ENCODE measurements around the gene SMYD4. TPM values are rescaled to one million over a fixed set of nuclear protein-coding genes. Genes with fewer than 3 reads are reported as not detected.
A peak's percentile ranks its signal among the peaks of the same experiment; 100 is the strongest.
"Not testable (repeated sequence)": the region's sequence is repeated elsewhere in the genome, so short reads cannot be mapped to it uniquely, and the experiment has no call there.

SMYD4 gene
- polyA plus RNA-seq, 1 experiment = 4.5 TPM

DNA sequence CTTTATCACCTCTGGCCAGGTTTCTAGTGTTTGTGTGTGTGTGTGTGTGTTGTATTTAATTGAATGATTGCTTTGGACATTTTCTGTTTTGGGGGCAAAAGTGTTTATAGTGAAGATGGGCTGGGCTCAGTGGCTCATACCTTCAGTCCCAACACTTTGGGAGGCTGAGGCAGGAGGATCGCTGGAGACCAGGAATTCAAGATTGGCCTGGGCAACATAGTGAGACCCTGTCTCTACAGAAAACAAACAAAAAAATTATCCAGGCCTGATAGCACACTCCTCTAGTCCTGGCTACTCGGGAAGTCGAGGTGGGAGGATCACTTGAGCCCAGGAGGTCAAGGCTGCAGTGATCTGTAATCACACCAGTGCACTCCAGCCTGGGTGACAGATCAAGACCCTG lies 37.6 kb upstream of the SMYD4 start:
- ChIA-PET POLR2A (no interaction called here), CTCF (interaction anchor here (1.6 kb wide), 1 partner anchor 146 kb away, joined by 4 read pairs; no protein-coding TSS in a partner anchor)
- TF ChIP-seq, protein P1, sequence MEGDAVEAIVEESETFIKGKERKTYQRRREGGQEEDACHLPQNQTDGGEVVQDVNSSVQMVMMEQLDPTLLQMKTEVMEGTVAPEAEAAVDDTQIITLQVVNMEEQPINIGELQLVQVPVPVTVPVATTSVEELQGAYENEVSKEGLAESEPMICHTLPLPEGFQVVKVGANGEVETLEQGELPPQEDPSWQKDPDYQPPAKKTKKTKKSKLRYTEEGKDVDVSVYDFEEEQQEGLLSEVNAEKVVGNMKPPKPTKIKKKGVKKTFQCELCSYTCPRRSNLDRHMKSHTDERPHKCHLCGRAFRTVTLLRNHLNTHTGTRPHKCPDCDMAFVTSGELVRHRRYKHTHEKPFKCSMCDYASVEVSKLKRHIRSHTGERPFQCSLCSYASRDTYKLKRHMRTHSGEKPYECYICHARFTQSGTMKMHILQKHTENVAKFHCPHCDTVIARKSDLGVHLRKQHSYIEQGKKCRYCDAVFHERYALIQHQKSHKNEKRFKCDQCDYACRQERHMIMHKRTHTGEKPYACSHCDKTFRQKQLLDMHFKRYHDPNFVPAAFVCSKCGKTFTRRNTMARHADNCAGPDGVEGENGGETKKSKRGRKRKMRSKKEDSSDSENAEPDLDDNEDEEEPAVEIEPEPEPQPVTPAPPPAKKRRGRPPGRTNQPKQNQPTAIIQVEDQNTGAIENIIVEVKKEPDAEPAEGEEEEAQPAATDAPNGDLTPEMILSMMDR (IDR thresholded peaks at IDR 0.05; ENCODE audit: insufficient read depth, low read depth, low read length) = no peak
- H3K4me3 ChIP-seq (ENCODE audit: low read depth, low read length) = no peak overlapping the region
- H3K36me3 ChIP-seq (ENCODE audit: control insufficient read depth, insufficient read depth, low read length) = no peaks in the 10 kb centered on the region; the same call in 1 of the 2 replicates
- no peaks in the 10 kb centered on the region for H3K27me3 ChIP-seq (ENCODE audit: control insufficient read depth, insufficient read depth, low read length)
- no peak for DNase-seq (ENCODE audit: low read depth)

DNA sequence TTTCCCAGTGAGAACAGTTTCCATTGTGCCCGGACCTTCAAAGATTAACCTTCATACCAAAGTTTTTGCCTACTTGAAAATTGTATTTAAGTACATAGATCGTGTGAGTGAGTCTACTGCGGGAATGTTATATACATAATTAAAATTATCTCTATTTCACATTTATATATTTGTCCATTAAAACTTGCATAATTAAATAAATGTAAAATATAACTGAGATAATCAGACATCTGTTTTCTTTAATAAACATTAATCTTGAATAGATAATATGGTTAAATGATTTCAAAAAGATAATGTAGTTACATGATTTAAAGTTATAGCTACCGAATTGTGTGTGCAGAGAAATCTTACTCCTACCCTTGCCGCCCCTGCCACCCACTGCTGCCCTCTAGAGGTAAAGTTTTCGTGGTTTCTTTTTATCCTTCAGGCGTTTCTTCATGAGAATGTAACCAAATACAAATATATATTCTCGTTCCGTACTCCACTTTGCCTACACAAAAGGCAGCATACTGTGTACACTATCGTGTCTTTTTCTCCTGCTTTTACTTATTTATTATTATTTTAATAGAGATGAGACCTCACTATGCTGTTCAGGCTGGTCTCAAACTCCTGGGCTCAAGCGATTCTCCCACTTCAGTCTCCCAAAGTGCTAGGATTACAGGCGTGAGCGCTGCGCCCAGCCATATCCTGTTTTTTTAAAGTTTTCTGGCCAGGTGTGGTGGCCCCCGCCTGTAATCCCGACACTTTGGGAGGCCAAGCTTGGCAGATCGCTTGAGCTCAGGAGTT lies 35.7 kb upstream of the SMYD4 start:
- DNase-seq (ENCODE audit: low read depth) = no peak
- no peaks in the 10 kb centered on the region for H3K27me3 ChIP-seq (ENCODE audit: control insufficient read depth, insufficient read depth, low read length)
- POLR2A ChIA-PET = no interaction called here
- H3K4me3 ChIP-seq (ENCODE audit: low read depth, low read length) = no peak overlapping the region
- no peaks in the 10 kb centered on the region; the same call in 1 of the 2 replicates for H3K36me3 ChIP-seq (ENCODE audit: control insufficient read depth, insufficient read depth, low read length)
- TF ChIP-seq, protein P1 (IDR thresholded peaks at IDR 0.05; ENCODE audit: insufficient read depth, low read depth, low read length) = peak; percentile 63
- CTCF ChIA-PET = interaction anchor here (0.6 to 1.7 kb wide), 13 partner anchors 9 to 398 kb away, joined by 3 to 6 read pairs (median 4); partner anchors contain the start of genes RTN4RL1 and SERPINF1

DNA sequence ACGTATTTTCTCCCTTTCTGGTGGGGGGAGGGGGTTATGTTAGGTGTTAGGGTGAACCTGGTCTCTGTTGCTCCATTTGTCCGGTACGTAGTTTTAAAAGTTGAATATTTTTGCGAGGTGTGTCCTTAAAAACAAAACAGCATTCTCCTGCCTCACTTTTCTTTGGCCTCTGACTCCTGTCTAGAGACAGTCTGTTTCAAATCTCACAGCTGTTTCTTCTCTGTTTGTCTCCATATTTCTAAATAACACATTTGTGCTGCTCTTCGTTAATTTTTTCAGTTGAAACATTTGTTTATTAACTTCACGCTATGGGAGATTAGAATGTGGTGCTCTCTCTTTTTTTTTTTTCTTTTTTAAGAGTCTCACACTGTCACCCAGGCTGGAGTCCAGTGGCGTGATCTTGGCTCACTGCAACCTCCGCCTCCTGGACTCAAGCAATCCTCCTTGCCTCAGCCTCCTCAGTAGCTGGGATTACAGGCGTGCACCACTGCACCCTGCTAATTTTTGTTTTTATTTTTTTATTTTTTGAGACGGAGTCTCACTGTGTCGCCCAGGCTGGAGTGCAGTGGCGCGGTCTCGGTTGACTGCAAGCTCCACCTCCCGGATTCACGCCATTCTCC lies 31.8 kb upstream of the SMYD4 start:
- DNase-seq (ENCODE audit: low read depth) = no peak
- Histone ChIP-seq H3K27me3 (ENCODE audit: control insufficient read depth, insufficient read depth, low read length) (no peaks in the 10 kb centered on the region), H3K36me3 (ENCODE audit: control insufficient read depth, insufficient read depth, low read length) (peaks cover 3% of the 10 kb centered on the region), H3K4me3 (ENCODE audit: low read depth, low read length) (no peak overlapping the region)
- CTCF ChIA-PET = interaction anchor here (0.6 to 1.3 kb wide), 2 partner anchors 18 to 192 kb away, joined by 3 read pairs; no protein-coding TSS in a partner anchor
- TF ChIP-seq, protein P1 (IDR thresholded peaks at IDR 0.05; ENCODE audit: insufficient read depth, low read depth, low read length) = no peak
- POLR2A ChIA-PET = no interaction called here

DNA sequence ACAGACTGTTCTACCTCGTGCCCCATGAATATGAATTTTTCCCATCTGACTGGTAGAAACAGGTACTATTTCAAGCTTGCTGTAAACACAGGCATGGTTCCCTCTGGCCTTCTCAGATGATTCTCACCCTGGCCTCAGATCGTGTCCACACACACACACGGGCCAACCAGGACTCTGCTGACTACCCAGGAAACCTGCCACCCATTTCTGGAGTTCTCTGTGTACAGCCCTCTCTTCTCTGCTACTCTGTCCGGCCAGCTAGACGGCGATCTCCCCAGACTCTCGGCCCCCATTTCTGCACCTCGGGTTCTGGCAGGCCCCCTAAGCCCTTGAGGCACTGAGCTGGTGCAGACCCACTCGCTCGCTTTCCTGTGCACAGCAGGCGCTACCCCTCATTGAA lies 31.3 kb upstream of the SMYD4 start:
- CTCF ChIA-PET = interaction anchor here (0.6 to 1.3 kb wide), 3 partner anchors 18 to 683 kb away, joined by 3 read pairs; no protein-coding TSS in a partner anchor
- Histone ChIP-seq H3K36me3 (ENCODE audit: control insufficient read depth, insufficient read depth, low read length) (peaks cover 3% of the 10 kb centered on the region), H3K27me3 (ENCODE audit: control insufficient read depth, insufficient read depth, low read length) (no peaks in the 10 kb centered on the region), H3K4me3 (ENCODE audit: low read depth, low read length) (no peak overlapping the region)
- POLR2A ChIA-PET = no interaction called here
- TF ChIP-seq, protein P1 (IDR thresholded peaks at IDR 0.05; ENCODE audit: insufficient read depth, low read depth, low read length) = no peak
- DNase-seq (ENCODE audit: low read depth) = no peak

DNA sequence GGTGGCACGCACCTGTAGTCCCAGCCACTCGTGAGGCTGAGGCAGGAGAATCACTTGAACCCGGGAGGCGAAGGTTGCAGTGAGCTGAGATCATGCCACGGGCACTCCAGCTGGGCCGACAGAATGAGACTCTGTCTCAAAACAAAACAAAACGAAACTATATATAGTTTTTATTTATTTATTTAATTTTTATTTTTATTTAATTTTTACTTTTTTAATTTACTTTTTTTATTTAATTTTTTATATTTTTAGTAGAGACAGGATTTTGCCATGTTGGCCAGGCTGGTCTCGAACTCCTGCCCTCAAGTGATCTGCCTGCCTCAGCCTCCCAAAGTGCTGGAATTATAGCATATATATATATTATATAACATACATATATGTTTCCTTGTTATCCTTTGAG lies 26.8 kb upstream of the SMYD4 start:
- POLR2A ChIA-PET; DNase-seq (ENCODE audit: low read depth); H3K4me3 ChIP-seq (ENCODE audit: low read depth, low read length); H3K27me3 ChIP-seq (ENCODE audit: control insufficient read depth, insufficient read depth, low read length); H3K36me3 ChIP-seq (ENCODE audit: control insufficient read depth, insufficient read depth, low read length): not testable (repeated sequence)
- CTCF ChIA-PET = interaction anchor here (0.9 to 1.7 kb wide), 2 partner anchors 9 to 18 kb away, joined by 3 to 4 read pairs; no protein-coding TSS in a partner anchor

All from BJ (cell line).